Tibial artery (tissue), 4 donors: ENCODE results near the gene CLCN1.

ENCODE experiments used
- DNase-seq, 2 donors: peaks; one replicate each; pipeline ENCODE4 v3.0.0-alpha.2; 2019
- H3K27ac ChIP-seq, 2 donors: fragments of 200-600 bp; sonication (generic) in 1 of 2; 1 replicate in 1 of 2; 2 replicates in 1 of 2; pipeline ENCODE4 v1.5.1; 2018 to 2019; ENCODE audit warnings: mild to moderate bottlenecking in 1 of 2
- H3K27me3 ChIP-seq, 2 donors: fragments of 200-600 bp; sonication (generic) in 1 of 2; one replicate each; pipeline versions ENCODE4 v1.5.1 to v1.6.0; 2016 to 2019
- H3K36me3 ChIP-seq, 3 donors: fragments of 200-600 bp; sonication (generic) in 2 of 3; one replicate each; pipeline ENCODE4 v1.5.1; 2016 to 2019; ENCODE audit warnings: mild to moderate bottlenecking in 2 of 3
- H3K4me1 ChIP-seq, 4 donors: fragments of 200-600 bp; sonication (generic) in 2 of 4; 1 replicate in 3 of 4; 2 replicates in 1 of 4; pipeline ENCODE4 v1.5.1; 2016 to 2019
- H3K4me3 ChIP-seq, 2 donors: fragments of 200-600 bp; sonication (generic) in 1 of 2; 1 replicate in 1 of 2; 2 replicates in 1 of 2; pipeline ENCODE4 v1.5.1; 2018 to 2019; ENCODE audit warnings: mild to moderate bottlenecking in 2 of 2
- H3K9me3 ChIP-seq, 3 donors: fragments of 200-600 bp; sonication (generic) in 1 of 3; one replicate each; pipeline ENCODE4 v1.5.1; 2016 to 2019
- CTCF ChIP-seq, 2 experiments: fragments of 200-600 bp in 1 of 2; fragments of 450-650 bp in 1 of 2; IDR thresholded peaks; one replicate each; pipeline ENCODE4 v1.5.1; 2017 to 2019; ENCODE audit warnings: antibody characterized with exemption in 2 of 2, mild to moderate bottlenecking in 1 of 2, moderate library complexity in 1 of 2
- intact Hi-C: fragments of 100-400 bp; cut with DNase I; formaldehyde crosslinking; loops from one replicate; pipeline ENCODE4 v1.15.0; 2023; ENCODE audit warnings: low total_unique reads

Gene CLCN1

GRCh38 chr7:143280160-143280559 lies 35.8 kb upstream of the CLCN1 start:
- no peak for DNase-seq
- no peaks in the 10 kb centered on the region for H3K27me3 ChIP-seq
- H3K9me3 ChIP-seq = no peaks in the 10 kb centered on the region
- H3K36me3 ChIP-seq = no peaks in the 10 kb centered on the region
- no peak overlapping the region for H3K27ac ChIP-seq
- intact Hi-C loops = no loop called here
- H3K4me3 ChIP-seq = no peak overlapping the region
- peaks cover 0 to 5% (median 0%) of the 10 kb centered on the region in 4 donors for H3K4me1 ChIP-seq
- no peak for TF ChIP-seq CTCF (IDR thresholded peaks at IDR 0.05)

- no peak overlapping the region for H3K4me3 ChIP-seq
- TF ChIP-seq CTCF (IDR thresholded peaks at IDR 0.05) = no peak
- intact Hi-C loops = no loop called here
These were observed 35.3 kb upstream of the CLCN1 start for GRCh38 chr7:143280566-143280965.

GRCh38 chr7:143281529-143281928 lies 34.4 kb upstream of the CLCN1 start:
- Histone ChIP-seq H3K36me3 (no peaks in the 10 kb centered on the region), H3K27me3 (no peaks in the 10 kb centered on the region), H3K4me3 (no peak overlapping the region), H3K27ac (no peak overlapping the region), H3K4me1 (peaks cover 0 to 5% (median 0%) of the 10 kb centered on the region in 4 donors), H3K9me3 (no peaks in the 10 kb centered on the region)
- DNase-seq = no peak
- intact Hi-C loops = no loop called here
- no peak for TF ChIP-seq CTCF (IDR thresholded peaks at IDR 0.05)

More at GRCh38 chr7:143280566-143280965, 35.3 kb upstream of the CLCN1 start:
- Histone ChIP-seq H3K27me3 (no peaks in the 10 kb centered on the region), H3K27ac (no peak overlapping the region), H3K9me3 (no peaks in the 10 kb centered on the region), H3K4me1 (peaks cover 0 to 5% (median 0%) of the 10 kb centered on the region in 4 donors), H3K36me3 (no peaks in the 10 kb centered on the region)
- DNase-seq = no peak

- Histone ChIP-seq H3K4me3 (no peak overlapping the region), H3K4me1 (peaks cover 0 to 6% (median 0%) of the 10 kb centered on the region in 4 donors), H3K9me3 (no peaks in the 10 kb centered on the region), H3K27ac (no peak overlapping the region), H3K27me3 (no peaks in the 10 kb centered on the region), H3K36me3 (no peaks in the 10 kb centered on the region)
- intact Hi-C loops = no loop called here
- no peak for DNase-seq
- TF ChIP-seq CTCF (IDR thresholded peaks at IDR 0.05) = no peak
These were observed 33.8 kb upstream of the CLCN1 start for GRCh38 chr7:143282124-143282523.

- peaks cover 0 to 13% (median 5%) of the 10 kb centered on the region in 4 donors for H3K4me1 ChIP-seq
- no peak for DNase-seq
- H3K36me3 ChIP-seq = no peaks in the 10 kb centered on the region
- intact Hi-C loops = no loop called here
- TF ChIP-seq CTCF (IDR thresholded peaks at IDR 0.05) = no peak
- H3K9me3 ChIP-seq = no peaks in the 10 kb centered on the region
- no peak overlapping the region for H3K27ac ChIP-seq
- H3K4me3 ChIP-seq = no peak overlapping the region
- H3K27me3 ChIP-seq = no peaks in the 10 kb centered on the region
These were observed 32.5 kb upstream of the CLCN1 start for GRCh38 chr7:143283381-143283780.
